Activated T-cell treated with anti-CD3 and anti-CD28 coated beads for 24 hours (primary cell): ENCODE measurements around the gene SNRPA.
"Not testable (repeated sequence)": the region's sequence is repeated elsewhere in the genome, so short reads cannot be mapped to it uniquely, and the experiment has no call there.

ENCODE experiments used
- DNase-seq: peaks from one replicate; pipeline ENCODE4 v3.0.0-alpha.2; 2020; ENCODE audit warnings: low read depth

SNRPA gene

DNA sequence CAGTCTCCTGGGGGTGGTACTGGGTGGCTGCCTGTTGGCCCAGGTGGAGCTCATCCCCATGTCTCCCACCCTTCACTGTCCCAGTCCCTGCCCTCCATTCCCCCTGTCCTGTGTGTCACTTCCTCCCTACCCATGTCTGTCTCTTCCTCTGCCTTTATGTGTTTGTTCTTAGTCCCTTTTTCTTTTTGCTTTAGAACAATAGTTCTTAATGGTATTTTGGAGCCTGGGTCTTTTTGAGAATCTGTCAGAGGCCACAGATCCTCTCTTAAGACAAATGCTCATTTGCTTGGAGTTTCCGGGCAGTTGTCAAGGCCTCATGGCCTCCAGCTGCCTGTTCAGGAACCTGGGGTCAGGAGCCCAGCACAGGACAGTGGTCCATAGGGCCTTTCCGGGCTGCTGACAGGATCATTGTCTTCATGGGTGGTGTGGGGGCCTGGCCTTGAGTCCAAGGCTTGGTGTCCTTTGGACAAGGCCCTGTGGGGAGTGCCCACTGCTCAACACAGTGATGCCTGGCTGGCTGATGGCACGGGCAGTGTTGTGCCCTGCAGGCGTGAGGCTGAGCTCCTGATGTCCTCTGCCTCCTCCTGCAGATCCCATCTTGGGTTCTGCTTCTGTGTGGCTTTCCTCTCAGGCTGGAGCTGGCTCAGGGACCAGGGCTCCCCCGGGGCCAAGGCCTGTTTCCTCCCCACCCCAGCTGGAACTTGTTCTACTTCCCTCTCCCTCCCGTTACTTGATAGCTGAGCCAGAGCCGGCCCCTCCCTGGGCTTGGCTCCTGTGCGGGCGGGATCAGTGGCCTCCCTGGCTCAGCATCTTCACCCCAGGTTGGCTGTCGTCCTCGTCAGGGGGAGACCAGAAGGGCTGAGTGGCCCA lies 51.5 kb downstream of the SNRPA start:
- no peak for DNase-seq

DNA sequence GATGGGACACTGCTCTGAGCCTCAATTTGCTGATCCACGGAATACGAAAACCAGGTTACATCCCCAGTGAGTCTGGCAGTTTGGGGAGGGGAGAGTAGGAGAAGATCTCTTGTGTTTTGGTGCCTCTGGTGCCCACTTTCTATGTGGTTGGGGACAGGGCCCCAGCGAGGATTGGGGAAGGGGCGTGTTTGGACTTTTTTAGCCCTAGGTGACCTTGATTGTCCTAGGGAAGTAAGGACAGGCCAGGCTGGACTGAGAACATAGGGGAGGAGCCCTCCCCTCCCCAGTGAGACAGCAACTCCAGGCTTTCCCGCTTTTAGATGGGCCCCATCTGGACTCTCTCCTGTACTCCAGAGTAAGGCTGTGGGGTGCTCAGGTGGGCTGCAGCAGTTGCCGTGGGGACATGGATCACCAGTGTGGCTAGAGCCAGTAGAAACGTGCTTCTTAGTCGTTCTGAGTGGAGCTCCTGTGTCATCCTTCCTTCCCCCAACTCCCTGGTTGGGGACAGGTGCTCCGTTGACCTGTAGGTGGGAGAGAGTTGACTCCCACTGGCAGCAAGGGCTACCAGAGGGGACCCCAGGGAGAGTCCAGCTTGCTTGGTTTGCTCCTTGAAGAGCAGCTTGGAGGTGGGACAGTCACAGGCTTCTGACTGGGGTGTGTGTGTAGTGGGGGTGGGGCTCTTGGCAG lies 52.3 kb downstream of the SNRPA start:
- no peak for DNase-seq

DNA sequence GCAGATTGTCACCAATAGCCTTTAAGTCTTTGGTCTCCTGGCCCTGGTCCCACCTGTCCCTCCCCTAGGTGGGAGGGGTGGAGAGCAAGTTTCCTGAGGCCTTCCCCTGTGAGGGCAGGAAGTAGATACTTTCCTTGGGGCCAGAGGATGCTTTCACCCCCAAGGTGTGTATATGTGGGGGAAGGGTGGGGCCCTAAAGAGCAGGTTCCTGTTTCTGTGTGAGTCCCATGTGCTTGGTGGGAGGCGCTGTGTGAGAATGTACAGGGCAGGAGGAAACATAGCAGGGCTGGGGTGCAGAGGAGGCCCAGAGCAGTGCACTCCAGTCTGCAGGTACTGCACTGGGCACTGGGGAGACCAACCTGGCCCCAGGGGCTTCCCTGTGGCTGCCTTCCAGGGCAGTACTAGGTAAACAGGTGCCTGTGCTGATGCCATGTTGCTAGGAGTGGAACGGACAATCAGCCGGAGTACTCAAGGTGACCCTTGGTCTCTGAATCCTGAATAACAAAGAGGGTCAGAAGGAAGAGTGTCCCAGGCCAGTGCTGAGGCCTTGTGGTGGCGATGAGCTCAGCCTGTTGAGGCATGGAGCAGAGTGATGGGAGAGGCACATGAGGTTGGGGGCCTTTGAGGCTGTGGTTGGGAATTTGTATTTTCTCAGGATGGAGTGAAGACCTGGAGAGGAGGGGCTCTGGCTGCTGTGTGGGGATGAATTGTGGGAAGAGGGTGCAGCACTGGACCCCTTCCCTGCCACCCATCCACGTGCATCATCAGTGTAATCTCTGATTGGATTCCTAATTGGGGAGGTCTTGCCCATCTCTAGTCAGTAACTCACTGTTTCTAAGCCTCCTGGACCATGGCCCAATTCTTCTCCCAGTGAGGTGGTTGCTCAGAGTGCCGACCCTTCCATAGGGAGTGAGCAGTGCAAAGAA lies 53.1 kb downstream of the SNRPA start:
- no peak for DNase-seq

DNA sequence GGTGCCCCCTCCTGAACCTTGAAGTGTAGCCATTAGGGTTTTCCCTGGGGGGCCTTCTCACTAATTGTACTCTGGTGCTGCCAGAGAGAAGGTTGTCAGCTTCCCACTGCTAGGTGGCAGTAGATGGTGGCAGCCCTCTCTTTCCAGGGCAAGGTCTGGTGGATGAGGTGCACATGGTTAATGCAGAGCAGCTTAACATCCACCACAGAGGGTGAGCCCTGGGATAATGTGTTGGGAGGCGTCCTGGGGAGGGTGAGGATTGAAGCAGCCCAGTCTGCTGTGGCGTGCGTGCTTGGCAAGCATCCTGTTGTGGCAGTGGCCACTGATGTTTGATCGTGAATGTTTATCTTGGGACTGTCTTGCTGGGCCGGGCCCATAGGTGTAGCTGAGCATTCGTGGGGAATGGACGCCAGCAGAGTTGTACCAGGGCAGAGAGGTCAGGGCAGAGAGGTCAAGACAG lies 53.8 kb downstream of the SNRPA start:
- DNase-seq, result no peak

DNA sequence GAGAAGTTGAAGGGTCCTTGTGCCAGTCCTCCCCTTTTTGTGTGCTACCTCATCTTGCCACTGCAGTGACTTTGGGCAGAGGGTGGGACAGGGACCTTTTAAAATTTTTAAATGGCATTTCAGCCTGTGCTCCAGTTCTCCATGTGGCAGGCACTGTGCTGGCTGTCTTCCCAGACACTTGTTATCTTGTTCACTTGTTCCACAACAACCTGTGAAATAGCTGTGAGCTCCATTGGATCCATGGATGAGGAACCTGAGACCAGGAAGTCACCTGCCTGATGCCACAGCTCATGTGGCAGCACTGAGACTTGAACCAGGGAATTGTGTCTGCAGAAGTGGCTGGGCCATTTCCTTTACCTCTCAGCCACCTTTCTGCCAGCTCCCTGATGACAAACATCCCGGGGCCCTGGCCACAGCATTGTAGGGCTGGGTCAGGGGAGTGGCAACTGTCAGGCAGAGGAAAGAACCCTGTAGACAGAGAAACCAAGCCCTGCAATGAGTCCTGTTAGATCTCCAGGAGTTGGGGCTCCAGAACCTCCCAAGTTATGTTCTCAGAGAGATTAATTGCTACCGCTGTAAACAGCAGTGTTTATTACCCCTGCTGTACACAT lies 54.4 kb downstream of the SNRPA start:
- no peak for DNase-seq

DNA sequence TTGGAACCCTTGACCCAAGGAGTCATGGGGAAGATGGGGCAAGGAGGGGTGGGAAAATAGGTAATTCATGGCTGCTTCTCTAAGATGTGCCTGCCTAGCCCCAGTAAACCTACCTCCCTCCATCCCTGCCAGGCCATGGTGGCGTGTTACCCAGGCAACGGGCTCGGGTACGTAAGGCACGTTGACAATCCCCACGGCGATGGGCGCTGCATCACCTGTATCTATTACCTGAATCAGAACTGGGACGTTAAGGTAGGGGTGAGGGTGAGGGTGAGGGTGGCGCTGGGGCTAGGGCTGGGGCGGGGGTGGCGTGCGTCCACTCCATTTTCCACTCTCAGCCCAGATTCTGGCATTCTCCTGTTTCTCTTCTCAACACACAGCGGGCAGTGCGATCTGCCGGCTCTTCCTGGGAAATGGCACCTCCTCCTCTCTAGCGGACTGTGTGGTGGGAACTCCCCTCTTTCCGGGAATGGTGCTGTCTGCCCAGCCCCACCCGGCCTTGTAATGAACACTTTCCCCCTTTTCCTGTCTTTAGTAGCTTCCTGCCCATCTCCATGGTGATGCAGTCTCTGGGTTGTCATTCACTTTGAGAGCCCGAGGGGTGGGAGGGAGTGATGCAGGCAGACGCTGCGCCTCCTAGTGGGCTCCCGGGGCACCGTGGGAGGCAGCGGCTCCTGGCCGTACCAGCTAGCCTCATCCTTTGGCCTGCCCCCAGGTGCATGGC lies 55.6 kb downstream of the SNRPA start:
- DNase-seq, result peak; percentile 73

DNA sequence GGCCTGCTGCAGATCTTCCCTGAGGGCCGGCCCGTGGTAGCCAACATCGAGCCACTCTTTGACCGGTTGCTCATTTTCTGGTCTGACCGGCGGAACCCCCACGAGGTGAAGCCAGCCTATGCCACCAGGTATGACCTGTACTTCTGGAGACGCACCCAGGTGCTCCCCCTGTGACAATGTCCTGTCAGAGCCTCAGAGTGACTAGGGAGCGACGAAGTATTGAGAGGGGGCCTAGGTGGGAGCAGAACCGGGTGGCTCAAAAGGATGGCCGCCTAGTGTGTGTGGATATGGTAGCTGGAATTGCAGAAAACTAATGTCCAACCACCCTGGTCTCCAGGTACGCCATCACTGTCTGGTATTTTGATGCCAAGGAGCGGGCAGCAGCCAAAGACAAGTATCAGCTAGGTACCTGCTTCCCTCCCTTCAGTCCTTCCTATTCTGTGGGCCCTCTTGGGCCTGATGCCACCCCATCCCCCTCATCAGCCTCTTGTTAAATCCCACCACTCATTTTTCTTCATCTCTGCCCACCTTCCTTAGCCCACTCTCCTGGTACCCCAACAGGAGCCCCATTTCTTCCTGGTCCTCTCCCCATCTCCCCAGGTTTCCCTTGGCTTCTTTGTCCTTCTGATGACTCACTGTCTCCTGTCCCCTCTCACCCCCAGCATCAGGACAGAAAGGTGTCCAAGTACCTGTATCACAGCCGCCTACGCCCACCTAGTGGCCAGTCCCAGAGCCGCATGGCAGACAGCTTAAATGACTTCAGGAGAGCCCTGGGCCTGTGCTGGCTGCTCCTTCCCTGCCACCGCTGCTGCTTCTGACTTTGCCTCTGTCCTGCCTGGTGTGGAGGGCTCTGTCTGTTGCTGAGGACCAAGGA lies 56.4 kb downstream of the SNRPA start:
- DNase-seq, result no peak

DNA sequence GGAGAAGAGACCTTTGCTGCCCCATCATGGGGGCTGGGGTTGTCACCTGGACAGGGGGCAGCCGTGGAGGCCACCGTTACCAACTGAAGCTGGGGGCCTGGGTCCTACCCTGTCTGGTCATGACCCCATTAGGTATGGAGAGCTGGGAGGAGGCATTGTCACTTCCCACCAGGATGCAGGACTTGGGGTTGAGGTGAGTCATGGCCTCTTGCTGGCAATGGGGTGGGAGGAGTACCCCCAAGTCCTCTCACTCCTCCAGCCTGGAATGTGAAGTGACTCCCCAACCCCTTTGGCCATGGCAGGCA lies 57.0 kb downstream of the SNRPA start:
- no peak for DNase-seq

DNA sequence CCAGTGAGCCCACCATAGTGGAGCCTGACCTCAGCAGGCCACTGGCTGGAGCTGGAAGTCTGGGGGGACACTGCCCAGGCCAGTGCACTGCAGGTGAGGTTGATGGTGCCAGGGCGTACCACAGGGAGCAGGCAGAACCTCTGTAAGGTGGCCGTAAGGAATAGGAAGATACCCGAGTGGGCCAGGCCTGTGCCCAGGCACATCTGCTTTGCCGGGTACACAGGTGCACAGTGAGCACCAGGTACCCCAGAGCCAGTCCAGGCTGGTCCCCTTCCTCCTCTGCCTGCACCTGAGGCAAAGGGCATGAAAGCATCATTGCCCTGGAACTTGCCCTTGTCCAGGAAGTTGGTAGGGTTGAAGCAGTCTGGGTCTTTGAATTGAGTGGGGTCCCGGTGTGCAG lies 57.5 kb downstream of the SNRPA start:
- DNase-seq, result no peak

DNA sequence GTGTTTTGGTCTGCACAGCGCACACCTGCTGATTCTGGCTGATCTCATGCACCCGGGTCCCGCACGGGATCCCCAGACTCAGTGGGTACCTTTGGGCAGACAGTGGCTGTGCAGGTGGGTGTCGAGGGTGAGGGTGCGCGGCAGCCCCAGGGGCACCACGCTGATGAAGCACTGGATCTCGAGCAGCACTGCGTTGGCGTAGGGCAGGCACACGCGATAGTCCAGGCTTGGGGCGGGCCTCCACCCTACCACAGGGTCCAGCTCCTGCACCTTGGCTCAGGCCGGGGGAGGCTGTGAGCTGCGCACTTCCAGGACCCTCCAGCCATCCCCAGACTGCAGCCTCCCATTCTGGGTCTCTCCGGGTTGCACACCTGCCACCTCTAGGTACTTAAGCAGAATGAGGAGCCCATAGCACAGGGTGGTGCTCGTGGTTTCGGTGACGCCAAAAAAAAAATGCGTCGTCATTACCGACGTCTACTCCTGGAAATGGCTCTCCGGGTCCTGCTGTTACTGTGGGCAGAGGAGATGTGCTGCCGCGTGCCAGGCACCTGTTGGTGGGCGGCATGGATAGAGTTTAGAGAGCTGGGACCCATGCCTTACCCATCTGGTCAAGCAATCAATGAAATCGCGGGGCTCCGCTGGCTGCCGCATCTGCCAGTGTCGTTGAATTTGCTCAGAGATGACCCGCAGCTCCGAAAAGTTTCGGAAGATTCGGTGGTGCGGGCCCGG lies 58.5 kb downstream of the SNRPA start:
- DNase-seq, result no peak

DNA sequence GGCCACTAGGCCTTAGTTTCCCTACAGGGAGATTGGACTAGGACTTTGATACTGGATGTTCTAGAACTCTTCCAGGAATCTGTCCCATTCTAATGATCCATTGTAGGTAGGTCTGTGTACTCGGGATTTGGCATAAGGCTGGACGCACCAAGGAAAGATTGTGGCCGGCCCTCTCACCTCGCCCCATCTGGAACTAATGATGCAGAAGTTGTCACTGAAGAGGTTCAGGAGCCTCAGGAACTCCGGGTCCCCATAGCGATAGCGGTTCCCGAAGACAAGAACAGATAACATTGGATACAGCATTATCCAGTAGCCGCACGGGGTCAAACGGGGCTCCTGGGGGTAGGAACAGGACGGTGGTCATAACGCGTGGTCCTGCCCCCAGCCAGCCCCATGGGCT lies 59.2 kb downstream of the SNRPA start:
- no peak for DNase-seq

DNA sequence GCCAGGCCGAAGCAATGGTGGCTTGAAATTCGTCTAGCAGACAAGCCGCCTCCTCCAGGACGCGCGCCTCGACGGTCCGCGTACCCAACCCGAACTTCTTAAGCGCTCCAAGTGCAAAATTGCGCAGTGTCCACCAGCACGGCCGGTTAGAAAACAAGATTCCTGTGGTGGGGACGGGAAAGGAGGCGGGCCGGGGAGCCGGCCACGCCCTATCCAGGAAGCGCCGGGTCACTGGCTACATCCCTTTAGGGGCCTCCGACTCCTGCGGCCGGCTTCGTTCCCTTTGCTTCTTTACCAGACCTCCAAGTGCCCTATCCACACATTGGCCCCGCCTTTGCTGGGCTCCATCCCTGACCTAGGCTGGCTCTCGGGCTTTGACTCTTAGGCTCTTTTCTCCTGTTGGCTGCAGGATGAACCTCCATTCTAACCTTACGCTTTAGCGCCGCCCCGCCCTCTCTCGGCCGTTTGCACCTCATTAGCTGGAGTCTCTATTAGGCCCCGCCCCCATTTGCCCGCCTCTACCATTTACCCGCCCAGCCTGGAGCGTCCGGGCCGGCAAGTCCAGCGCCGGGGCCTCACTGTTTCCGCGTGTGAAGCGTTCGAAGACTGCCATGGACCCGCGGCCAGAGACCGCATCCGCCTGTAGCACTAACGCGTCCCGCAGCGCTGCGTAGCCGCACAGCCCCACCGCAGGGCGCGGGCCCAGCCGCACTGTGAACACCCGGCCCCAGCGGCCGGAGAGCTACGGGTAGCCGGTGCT lies 59.8 kb downstream of the SNRPA start:
- DNase-seq, result not testable (repeated sequence)

DNA sequence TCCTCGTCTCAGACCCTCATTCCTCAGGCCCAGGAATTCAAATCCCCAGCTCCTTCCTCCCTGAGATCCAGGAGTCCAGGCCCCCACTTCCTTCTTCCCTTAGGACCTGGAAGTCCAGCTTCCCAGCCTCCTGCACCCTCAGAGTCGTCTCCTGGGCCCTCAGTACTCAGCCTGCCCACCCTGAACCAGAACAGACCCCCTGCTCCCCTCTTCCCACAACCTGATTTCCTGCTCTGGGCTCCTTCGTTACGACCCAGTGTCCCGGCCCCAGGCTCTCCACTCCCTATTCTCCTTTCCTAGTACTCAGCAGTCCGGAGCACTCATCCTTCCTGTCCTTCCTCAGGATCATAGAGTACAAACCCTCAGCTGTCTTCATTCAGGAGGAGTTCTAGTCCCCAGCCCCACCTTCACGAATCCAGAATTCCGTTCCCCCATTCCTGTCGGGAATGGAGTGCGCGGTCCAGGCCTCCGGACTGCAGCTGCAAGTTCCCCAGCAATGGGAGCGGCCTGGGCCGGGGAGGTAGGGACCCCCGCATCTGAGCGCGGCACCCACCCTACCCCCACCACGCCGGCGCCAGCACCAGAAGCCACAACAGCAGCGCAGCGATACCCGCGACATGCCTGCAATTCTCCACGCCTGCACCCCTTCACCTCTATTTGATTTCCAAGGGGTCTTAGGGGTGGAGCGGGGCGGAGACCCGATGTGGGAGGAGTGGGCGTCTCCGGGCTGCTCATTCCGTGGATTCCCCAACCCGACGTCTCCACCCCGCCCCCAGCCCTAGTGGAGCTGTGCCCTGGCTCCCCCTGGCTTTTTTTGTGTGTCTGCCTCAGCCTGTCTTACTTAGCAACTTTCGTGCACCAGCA lies 60.7 kb downstream of the SNRPA start:
- no peak for DNase-seq

DNA sequence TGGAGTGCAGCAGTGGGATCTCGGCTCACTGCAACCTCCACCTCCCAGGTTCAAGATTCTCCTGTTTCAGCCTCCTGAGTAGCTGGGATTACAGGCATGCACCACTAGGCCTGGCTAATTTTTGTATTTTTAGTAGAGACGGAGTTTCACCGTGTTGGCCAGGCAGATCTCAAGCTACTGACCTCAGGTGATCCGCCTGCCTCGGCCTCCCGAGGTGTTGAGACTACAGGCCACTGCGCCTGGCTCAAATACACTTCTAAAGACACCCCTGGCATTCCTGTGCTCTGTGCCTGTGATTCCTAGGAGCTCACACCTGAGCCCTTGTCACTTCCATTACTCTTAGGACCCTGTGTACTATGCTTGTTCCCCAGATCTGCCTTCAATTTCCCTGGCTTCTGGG lies 61.6 kb downstream of the SNRPA start:
- DNase-seq, result not testable (repeated sequence)

DNA sequence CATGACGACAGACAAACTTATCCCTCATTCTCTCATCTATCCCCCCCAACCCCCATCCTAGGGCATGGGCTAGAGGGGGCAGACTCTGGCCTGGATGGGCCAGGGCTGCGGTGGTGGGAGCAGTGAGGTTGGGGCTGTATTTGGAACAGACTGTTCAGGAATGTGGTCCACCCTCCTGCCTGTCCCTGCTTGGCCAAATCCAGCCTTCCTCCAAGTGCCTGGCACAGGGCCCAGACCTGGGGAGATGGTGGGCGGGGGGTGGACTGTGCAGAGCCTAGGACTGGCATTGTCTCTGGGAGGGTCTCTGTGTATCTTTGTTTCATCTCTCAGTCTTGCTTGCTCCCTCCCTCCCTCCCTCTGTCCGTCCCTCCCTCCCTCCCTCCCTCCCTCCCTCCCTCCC lies 62.2 kb downstream of the SNRPA start:
- DNase-seq, result no peak
